Right kidney (tissue), 9 donors: Measurements from ENCODE around the gene COQ7.
A peak's percentile ranks its signal among the peaks of the same experiment; 100 is the strongest.

ENCODE experiments used
- DNase-seq: peaks from one replicate; pipeline ENCODE4 v3.0.0-alpha.2; 2016
- long read RNA-seq, 8 donors: transcript quantifications; one replicate each; lab custom pipeline, GENCODE V29; 2026

COQ7 gene
- long read RNA-seq, donor 1, transcript COQ7-201 (6 exons, 2,657 nt), result major isoform, 7 of 8 reads
- long read RNA-seq, donor 1, partial matches to known transcripts, result 0 of 8 reads
- long read RNA-seq, donor 1, other reads (novel, unspliced or antisense), result 0 of 8 reads
- long read RNA-seq, donor 2, transcript COQ7-201 (6 exons, 2,657 nt), result major isoform, 5 of 6 reads
- long read RNA-seq, donor 2, partial matches to known transcripts, result 0 of 6 reads
- long read RNA-seq, donor 2, other reads (novel, unspliced or antisense), result 0 of 6 reads
- long read RNA-seq, donor 3, partial matches to known transcripts, result 0 of 1 reads
- long read RNA-seq, donor 3, other reads (novel, unspliced or antisense), result 0 of 1 reads
- long read RNA-seq, donor 4, transcript COQ7-201 (6 exons, 2,657 nt), result major isoform, 10 of 11 reads
- long read RNA-seq, donor 4, partial matches to known transcripts, result 0 of 11 reads
- long read RNA-seq, donor 4, other reads (novel, unspliced or antisense), result 0 of 11 reads
- long read RNA-seq, donor 5, transcript COQ7-201 (6 exons, 2,657 nt), result major isoform, 6 of 6 reads
- long read RNA-seq, donor 5, partial matches to known transcripts, result 0 of 6 reads
- long read RNA-seq, donor 5, other reads (novel, unspliced or antisense), result 0 of 6 reads
- long read RNA-seq, donor 6, transcript COQ7-201 (6 exons, 2,657 nt), result major isoform, 5 of 19 reads
- long read RNA-seq, donor 6, partial matches to known transcripts, result 13 of 19 reads
- long read RNA-seq, donor 6, other reads (novel, unspliced or antisense), result 0 of 19 reads
- long read RNA-seq, donor 7, result 0 reads
- long read RNA-seq, donor 8, transcript COQ7-201 (6 exons, 2,657 nt), result major isoform, 9 of 10 reads
- long read RNA-seq, donor 8, partial matches to known transcripts, result 0 of 10 reads
- long read RNA-seq, donor 8, other reads (novel, unspliced or antisense), result 0 of 10 reads

- DNase-seq, result peak; percentile 100
Measured at GRCh38 chr16:19067349-19068236, at the start of gene COQ7. COQ7 (plus strand) TSS chr16:19067614; CDS start chr16:19067665, 51 bp downstream.

- no peak for DNase-seq
Measured at GRCh38 chr16:19020689-19021088, 46.7 kb upstream of the COQ7 start.

GRCh38 chr16:19021747-19022146, 45.7 kb upstream of the COQ7 start:
- no peak for DNase-seq

DNA sequence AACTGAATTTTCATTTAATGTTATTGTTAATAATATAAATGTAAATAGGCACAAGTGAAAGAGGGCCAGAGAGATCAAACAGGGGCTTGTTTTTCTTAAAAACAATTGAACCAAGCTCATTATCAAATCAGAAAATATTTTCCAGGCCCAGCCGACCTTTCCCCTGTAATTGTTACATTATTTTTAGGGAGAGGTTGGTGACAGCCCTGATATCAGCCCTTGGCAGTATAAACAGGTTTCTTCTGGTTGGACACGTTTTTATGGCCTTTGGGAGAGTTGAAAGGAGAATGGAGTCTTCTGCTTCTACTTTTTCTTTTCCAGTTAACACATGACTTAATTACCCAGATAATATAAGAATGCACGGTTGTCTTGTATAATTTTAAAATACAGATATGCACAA, 40.0 kb upstream of the COQ7 start:
- DNase-seq, result no peak

GRCh38 chr16:19029980-19030379, 37.4 kb upstream of the COQ7 start:
- DNase-seq, result no peak

DNA sequence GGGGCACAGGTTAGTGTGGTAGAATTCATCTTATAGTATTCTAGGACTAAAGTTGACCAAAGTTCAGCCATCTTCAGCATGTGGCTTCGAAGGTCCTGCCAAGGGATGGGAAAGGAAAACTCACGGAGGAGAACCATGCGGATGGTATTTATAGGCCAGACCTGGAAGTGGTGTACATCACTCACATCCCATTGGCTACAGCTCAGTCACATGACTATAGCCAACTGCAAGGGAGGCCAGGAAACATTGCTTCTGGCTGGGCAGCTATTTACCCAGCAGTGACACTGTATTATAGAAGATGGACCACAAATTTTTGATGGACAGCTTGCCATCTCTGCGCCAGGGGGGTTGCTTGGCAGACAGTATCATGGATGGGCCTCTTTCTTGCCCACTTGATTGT, 35.7 kb upstream of the COQ7 start:
- DNase-seq, result no peak

- no peak for DNase-seq
Measured at GRCh38 chr16:19033761-19034160, 33.7 kb upstream of the COQ7 start.

DNA sequence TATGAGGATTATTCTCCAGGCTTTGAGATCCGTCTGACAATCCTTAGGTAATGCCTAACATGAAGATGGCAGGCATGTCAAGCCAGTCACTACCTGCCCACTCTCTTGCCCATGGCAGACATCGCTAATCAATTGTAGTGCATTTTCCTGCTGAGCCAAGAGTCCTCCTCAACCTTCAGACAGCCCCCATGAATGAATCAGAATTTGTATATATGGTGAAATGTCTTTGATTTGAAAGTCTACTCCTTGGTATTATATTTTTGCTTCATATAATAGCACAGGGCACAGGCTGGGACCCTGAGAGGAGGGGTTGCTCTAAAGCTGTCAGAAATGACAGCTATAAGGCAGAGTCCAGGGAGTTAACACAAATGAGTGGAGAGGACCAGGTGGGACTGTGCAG, 27.0 kb upstream of the COQ7 start:
- no peak for DNase-seq

DNA sequence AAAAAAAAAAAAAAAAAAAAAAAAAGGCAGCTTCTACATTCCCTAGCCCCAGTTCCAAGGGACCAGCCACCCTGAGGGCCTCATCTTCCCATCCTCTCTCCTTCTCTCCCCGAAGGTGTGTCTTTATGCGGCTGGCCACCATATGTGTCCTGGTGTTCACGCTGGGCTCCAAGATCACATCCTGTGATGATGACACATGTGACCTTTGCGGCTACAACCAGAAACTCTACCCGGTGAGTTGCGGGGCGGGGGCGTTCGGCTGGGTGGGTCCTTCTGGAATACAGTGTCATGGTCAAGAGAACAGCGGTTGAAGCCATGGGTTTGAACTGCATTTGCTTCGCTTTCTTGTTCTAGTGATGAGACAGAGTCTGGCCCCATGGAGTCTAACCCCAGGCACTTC, 22.6 kb upstream of the COQ7 start:
- DNase-seq, result no peak

DNA sequence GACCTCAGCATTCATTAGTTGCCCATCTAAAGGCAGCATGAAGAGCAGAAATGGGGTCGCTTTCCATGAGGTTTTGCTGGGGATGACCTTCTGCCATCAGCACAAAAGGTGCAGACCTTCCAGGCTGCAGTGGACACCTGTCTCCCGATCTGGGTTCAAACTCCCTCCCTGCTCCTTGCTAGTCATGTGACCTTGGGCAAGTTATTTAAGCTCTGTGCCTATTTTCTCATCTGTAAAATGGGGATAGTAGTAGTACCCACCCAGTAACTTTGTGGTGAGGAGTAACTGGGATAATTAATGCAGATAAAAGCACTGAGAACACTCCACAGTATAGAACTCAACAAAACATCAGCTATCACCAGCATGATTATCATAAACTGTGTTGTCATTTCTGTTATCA, 21.4 kb upstream of the COQ7 start:
- DNase-seq, result no peak

- DNase-seq, result no peak
Measured at GRCh38 chr16:19062706-19063105, 4.7 kb upstream of the COQ7 start.

GRCh38 chr16:19066988-19067348, 446 bp upstream of the COQ7 start:
- DNase-seq, result no peak

DNA sequence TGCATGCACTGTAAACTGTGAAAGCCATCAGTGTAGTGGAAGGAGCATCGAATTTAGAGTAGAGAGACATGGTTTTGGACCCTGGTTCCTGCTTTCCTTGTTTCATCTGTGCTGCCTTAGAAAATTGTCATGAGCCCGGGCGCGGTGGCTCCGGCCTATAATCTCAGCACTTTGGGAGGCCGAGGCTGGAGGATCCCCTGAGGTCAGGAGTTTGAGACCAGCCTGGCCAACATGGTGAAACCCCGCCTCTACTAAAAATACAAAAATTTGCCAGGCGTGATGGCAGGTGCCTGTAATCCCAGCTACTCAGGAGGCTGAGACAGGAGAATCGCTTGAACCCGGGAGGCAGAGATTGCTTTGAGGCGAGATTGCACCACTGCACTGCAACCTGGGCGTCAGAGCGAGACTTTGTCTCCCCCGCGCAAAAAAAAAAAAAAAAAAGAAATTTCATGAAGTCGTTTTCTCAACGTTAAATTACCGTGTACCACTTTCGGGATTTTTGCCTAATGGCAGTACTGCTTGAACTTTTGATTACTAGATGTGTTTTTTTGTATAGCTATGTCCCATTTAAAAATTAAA, 912 bp downstream of the COQ7 start:
- peak; percentile 21 for DNase-seq

GRCh38 chr16:19071811-19072777, 4.7 kb downstream of the COQ7 start:
- DNase-seq, result no peak

DNA sequence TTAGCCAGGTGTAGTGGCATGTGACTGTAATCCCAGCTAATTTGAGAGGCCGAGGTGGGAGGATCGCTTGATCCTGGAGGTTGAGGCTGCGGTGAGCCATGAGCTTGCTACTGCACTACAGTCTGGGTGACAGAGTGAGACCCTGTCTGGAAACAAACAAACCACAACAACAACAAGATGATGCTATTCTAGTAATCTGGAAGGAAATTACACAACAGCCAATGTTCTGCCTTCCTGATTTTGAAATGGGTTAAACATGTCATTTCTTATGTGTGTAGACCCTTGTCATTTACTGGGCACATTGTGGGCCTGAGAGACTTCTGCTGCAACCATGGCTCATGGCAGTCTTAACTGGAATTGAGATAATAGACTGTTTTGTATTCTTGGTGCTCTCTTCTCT, 5.9 kb downstream of the COQ7 start:
- no peak for DNase-seq

DNA sequence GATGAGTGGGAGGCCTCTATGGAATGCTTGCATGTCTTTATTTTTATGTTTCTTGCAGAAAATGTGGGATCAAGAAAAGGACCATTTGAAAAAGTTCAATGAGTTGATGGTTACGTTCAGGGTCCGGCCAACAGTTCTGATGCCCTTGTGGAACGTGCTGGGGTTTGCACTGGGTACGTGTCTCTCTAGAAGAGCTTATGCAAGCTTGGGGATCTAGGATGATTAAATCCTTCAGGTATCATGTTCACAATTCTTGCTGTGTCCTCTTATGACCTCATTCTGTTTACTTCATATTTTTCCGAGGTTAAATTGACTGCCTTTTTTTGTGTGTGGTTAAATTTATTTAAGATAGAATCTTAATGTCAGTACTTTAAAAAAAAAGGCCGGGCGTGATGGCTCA, 6.4 kb downstream of the COQ7 start:
- no peak for DNase-seq

GRCh38 chr16:19075511-19075910, 8.1 kb downstream of the COQ7 start:
- no peak for DNase-seq

DNA sequence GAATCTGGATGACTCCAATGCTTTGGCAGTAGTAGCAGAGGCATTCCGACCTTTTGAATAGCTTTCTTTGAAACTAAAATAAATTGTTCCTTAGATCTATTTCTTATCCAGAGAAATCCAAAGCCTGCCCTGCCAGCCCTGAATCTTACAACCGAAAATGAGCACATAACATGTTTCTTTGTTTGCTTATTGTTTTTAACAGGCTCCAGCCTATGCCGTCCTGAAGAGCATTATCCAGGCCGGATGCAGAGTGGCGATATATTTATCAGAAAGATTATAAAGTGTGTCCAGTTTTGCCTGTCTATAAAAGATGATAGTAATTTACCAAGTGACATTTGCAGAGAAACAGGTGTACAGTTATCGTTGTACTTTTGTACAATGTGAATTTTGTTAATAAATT, 10.5 kb downstream of the COQ7 start:
- DNase-seq, result no peak

GRCh38 chr16:19083670-19084069, 16.3 kb downstream of the COQ7 start:
- DNase-seq, result no peak

DNA sequence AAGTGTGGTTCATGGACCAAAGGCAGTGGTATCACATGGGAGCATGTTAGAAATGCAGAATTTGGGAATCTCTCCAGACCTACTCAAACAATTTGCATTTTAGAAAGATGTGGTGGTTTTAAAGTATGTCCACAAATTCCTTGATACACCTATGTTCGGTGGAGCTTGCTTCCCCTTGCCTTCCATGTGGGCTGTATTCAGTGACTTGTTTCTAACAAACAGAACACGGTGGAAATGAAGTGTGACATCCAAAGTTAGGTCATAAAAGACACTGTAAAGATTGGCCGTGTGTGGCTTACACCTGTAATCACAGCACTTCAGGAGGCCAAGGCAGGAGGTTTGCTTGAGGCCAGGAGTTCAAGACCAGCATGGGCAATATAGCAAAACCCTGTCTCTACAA, 16.7 kb downstream of the COQ7 start:
- no peak for DNase-seq

GRCh38 chr16:19084879-19085278, 17.5 kb downstream of the COQ7 start:
- DNase-seq, result no peak
